ENCODE measurements around the gene ANO3.

DNA sequence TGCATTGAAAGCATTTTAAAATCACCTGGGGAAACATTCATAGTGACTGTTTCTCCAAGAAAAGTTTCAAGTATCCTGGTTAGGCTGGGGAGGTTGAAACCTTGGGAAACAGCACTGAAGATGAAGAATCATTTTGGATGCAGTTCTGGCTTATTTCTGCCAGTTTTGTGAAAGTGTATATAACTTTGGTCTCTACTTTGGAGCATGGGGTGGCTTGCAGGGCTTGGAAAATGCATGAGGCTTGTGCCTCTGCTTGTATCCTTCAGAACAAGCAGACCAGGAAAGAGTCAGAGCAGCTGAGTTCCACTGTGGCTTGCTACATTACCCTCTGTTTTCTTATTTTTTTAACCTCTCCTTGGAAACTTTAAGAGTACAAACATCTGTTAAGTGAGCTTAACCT is 370.5 kb downstream of the ANO3 start:
- TF ChIP-seq, protein P1, sequence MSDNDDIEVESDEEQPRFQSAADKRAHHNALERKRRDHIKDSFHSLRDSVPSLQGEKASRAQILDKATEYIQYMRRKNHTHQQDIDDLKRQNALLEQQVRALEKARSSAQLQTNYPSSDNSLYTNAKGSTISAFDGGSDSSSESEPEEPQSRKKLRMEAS (IDR thresholded peaks at IDR 0.05; ENCODE audit: low read depth, low read length) = no peak
- no peak for TF ChIP-seq POLR2A (IDR thresholded peaks at IDR 0.05; ENCODE audit: extremely low read depth, insufficient read length)

Data from NB4 (cell line).